Liver (tissue), 9 donors: Measurements from ENCODE around the gene WNT7B. TPM values are rescaled to one million over a fixed set of nuclear protein-coding genes. Genes with fewer than 3 reads are reported as not detected.

Source experiments
- DNase-seq: peaks from one replicate; pipeline ENCODE4 v3.0.0-alpha.2; 2017; ENCODE audit warnings: low spot score
- H3K27ac ChIP-seq, 2 donors: one replicate each; pipeline ENCODE4 v1.7.0; 2013; ENCODE audit warnings: inconsistent platforms in 2 of 2, low read length in 2 of 2, control low read depth in 1 of 2, low read depth in 1 of 2, mild to moderate bottlenecking in 1 of 2
- H3K27me3 ChIP-seq, 4 donors: one replicate each; pipeline versions ENCODE4 v1.6.1 to v1.7.0; 2013; ENCODE audit warnings: low read length in 3 of 4, inconsistent platforms in 1 of 4, mild to moderate bottlenecking in 1 of 4, moderate library complexity in 1 of 4; ENCODE audit not compliant: control insufficient read depth in 4 of 4, insufficient read depth in 4 of 4
- H3K36me3 ChIP-seq, 4 donors: one replicate each; pipeline versions ENCODE4 v1.6.1 to v1.7.0; 2013; ENCODE audit warnings: low read length in 3 of 4, mild to moderate bottlenecking in 3 of 4, low read depth in 1 of 4, moderate library complexity in 1 of 4; ENCODE audit not compliant: control insufficient read depth in 4 of 4, insufficient read depth in 3 of 4
- H3K4me1 ChIP-seq, 4 donors: one replicate each; pipeline versions ENCODE4 v1.6.1 to v1.7.0; 2013; ENCODE audit warnings: low read length in 3 of 4, mild to moderate bottlenecking in 3 of 4, moderate library complexity in 1 of 4; ENCODE audit not compliant: control insufficient read depth in 4 of 4, insufficient read depth in 4 of 4
- H3K4me3 ChIP-seq, 3 donors: one replicate each; pipeline versions ENCODE4 v1.6.1 to v1.7.0; 2013; ENCODE audit warnings: low read length in 3 of 3, control low read depth in 1 of 3, low read depth in 1 of 3, mild to moderate bottlenecking in 1 of 3
- H3K9ac ChIP-seq, 2 donors: one replicate each; pipeline ENCODE4 v1.7.0; 2013; ENCODE audit warnings: low read length in 2 of 2, mild to moderate bottlenecking in 2 of 2, moderate library complexity in 2 of 2, control low read depth in 1 of 2, low read depth in 1 of 2
- H3K9me3 ChIP-seq, 4 donors: one replicate each; pipeline versions ENCODE4 v1.6.1 to v1.7.0; 2013; ENCODE audit warnings: low read length in 3 of 4; ENCODE audit not compliant: control insufficient read depth in 4 of 4
- CTCF ChIP-seq: fragments of 150-350 bp; IDR thresholded peaks from 2 replicates; pipeline ENCODE4 v1.5.1; 2017; ENCODE audit warnings: improper control_type of control experiment, low read depth, low read length; ENCODE audit not compliant: missing input control
- EGR1 ChIP-seq, 2 donors: IDR thresholded peaks; 2 replicates each; pipeline ENCODE4 v1.6.1; 2016 to 2018; ENCODE audit warnings: antibody characterized with exemption in 2 of 2, low read depth in 2 of 2
- FOXA1 ChIP-seq: IDR thresholded peaks from 2 replicates; pipeline ENCODE4 v1.6.1; 2016; ENCODE audit warnings: antibody characterized with exemption
- FOXA2 ChIP-seq: IDR thresholded peaks from 2 replicates; pipeline ENCODE4 v1.6.1; 2016; ENCODE audit warnings: antibody characterized with exemption
- GABPA ChIP-seq, 2 donors: IDR thresholded peaks in 1 of 2; conservative IDR thresholded peaks in 1 of 2; 2 replicates each; pipeline ENCODE4 v1.6.1; 2016; ENCODE audit warnings: antibody characterized with exemption in 2 of 2, mild to moderate bottlenecking in 1 of 2, moderate library complexity in 1 of 2
- HNF4A ChIP-seq, 2 donors: conservative IDR thresholded peaks; 2 replicates each; pipeline ENCODE4 v1.6.1; 2016; ENCODE audit warnings: antibody characterized with exemption in 2 of 2, mild to moderate bottlenecking in 2 of 2
- JUND ChIP-seq, 2 donors: IDR thresholded peaks; 2 replicates each; pipeline ENCODE4 v1.6.1; 2016; ENCODE audit warnings: antibody characterized with exemption in 2 of 2
- NR2F2 ChIP-seq: IDR thresholded peaks from 2 replicates; pipeline ENCODE4 v1.6.1; 2016; ENCODE audit warnings: antibody characterized with exemption
- RAD21 ChIP-seq, 2 donors: IDR thresholded peaks; 2 replicates each; pipeline ENCODE4 v1.6.1; 2016; ENCODE audit warnings: antibody characterized with exemption in 2 of 2, mild to moderate bottlenecking in 2 of 2
- SP1 ChIP-seq: IDR thresholded peaks from 2 replicates; pipeline ENCODE4 v1.6.1; 2018; ENCODE audit warnings: antibody characterized with exemption, mild to moderate bottlenecking
- YY1 ChIP-seq: IDR thresholded peaks from 2 replicates; pipeline ENCODE4 v1.6.1; 2016; ENCODE audit warnings: antibody characterized with exemption, mild to moderate bottlenecking
- ZBTB33 ChIP-seq: IDR thresholded peaks from 2 replicates; pipeline ENCODE4 v1.6.1; 2016; ENCODE audit warnings: antibody characterized with exemption
- WGBS: extraction: QIAGEN DNeasy Blood & Tissue Kit; methylation state at CpG from one replicate; pipeline ENCODE4 v1.1.7; 2013; 5-methylcytosine and 5-hydroxymethylcytosine counted together
- polyA plus RNA-seq, 2 donors: library from polyadenylated mRNA; stranded (reverse) in 1 of 2; unstranded in 1 of 2; fragments of 200-250 nt in 1 of 2; fragments of >200 nt in 1 of 2; fragmentation: Nextera tagmentation in 1 of 2; extraction: Ambion mirVana in 1 of 2; gene quantifications; one replicate each; pipeline versions ENCODE4 v1.2.1 to v1.2.3, GENCODE V29; 2013 to 2015
- total RNA-seq, 2 donors: library from RNA; depleted of rRNA; stranded (reverse); fragments of >200 nt; gene quantifications; one replicate each; pipeline ENCODE4 v1.2.3, GENCODE V29; 2014
- TF ChIP-seq, protein P1 (sequence below): IDR thresholded peaks from 2 replicates; pipeline ENCODE4 v1.6.1; 2016; ENCODE audit warnings: antibody characterized with exemption
- donor health status: healthy.
- donor health status: healthy.
- donor health status: healthy.
- donor health status: healthy.
- donor health status: healthy.

WNT7B gene
- total and polyA plus RNA-seq, 4 donors: 0.06 to 0.28 TPM; not detected in 2

DNA sequence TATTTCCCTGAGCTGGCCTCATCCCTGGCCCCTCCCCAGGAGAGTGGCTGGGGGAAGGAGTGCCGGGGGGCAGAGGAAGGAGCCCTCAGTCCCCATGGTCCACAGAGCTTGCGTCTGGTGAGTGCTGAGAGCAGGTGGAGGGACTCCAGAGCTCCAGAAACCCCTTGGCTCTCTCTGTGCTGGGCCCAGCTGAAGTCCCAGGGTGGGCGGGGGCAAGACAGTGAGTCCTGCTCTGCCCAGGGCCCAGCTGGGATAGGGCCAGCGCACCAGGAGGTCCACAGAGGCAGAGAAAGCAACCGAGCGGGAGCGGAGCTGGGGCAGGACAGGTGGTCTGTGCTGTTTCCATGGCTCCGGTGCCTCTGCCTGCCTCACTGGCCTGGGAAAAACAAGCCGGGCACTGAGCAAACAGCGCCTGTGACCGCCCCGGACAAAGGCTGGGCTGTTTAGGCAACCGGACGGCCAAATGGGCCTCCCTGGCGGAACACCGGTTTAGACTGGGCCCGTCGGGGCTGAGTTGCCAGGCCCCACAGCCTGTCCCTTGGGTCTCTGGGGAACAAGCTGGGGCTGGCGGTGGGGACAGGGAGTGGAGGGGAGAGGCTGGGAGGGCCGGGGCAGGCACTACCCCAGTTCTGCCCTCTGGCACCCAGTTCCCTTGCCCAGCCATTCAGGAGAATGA lies 34.1 kb upstream of the WNT7B start:
- Histone ChIP-seq H3K36me3 (no peaks in the 10 kb centered on the region), H3K4me3 (no peak overlapping the region), H3K4me1 (peaks cover 8 to 34% (median 28%) of the 10 kb centered on the region in 4 donors), H3K9ac (no peak overlapping the region), H3K9me3 (peaks cover 0 to 3% (median under 1%) of the 10 kb centered on the region in 4 donors), H3K27ac (peak overlapping the region; percentile 17 to 63), H3K27me3 (no peaks in the 10 kb centered on the region)
- 70% methylated on average over 20 of the region's 20 CpGs for WGBS
- TF ChIP-seq HNF4A (conservative IDR thresholded peaks at IDR 0.05) (peak in 1 of 2 donors; percentile 49), YY1 (peak; percentile 54), EGR1 (IDR thresholded peaks at IDR 0.05; ENCODE audit: low read depth in 2 of 2) (no peak), JUND (IDR thresholded peaks at IDR 0.05) (no peak), FOXA2 (no peak), NR2F2 (no peak), GABPA (IDR thresholded peaks at IDR 0.05 in 1 of 2, conservative IDR thresholded peaks at IDR 0.05 in 1 of 2) (no peak), RAD21 (IDR thresholded peaks at IDR 0.05) (no peak), CTCF (no peak), FOXA1 (no peak), SP1 (no peak), ZBTB33 (no peak)
- TF ChIP-seq, protein P1, sequence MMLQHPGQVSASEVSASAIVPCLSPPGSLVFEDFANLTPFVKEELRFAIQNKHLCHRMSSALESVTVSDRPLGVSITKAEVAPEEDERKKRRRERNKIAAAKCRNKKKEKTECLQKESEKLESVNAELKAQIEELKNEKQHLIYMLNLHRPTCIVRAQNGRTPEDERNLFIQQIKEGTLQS: no peak
- DNase-seq: no peak

DNA sequence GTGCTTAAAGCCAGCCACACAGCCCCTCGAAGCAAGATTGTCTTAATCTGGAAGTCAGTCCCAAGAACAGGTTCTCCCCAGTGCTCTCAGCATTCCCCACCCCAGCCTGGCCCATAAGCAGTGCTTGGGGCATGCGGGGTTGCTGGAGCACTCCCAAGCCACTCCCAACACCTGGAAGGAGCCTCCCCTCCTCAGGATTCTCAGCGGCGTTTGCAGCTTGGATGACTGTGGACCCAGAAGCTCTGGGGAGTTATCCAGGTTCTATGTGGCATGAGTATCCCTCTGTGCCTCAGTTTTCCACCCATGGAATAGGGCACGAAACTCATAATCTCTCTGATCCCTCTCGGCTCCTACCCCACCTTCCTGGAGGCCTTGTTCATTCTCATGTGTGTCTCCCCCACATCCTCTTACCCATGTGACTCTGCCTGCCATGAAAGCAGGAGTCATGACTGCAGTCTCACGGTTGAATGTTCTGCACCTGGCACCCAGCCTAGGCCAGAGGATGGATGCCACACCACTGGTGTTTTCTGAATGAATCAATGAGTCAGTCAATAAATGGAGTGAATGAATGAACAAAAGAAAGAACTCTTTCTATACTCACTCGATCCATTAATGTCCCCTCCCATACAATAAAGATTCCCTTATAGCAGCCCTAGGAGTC lies 33.4 kb upstream of the WNT7B start:
- 89% methylated on average over 8 of the region's 8 CpGs for WGBS
- peaks cover 8 to 35% (median 28%) of the 10 kb centered on the region in 4 donors for H3K4me1 ChIP-seq
- TF ChIP-seq HNF4A (conservative IDR thresholded peaks at IDR 0.05): no peak
- TF ChIP-seq, protein P1: no peak
- no peak for TF ChIP-seq FOXA1
- no peak for DNase-seq
- H3K4me3 ChIP-seq: no peak overlapping the region
- no peak overlapping the region for H3K9ac ChIP-seq
- no peaks in the 10 kb centered on the region for H3K36me3 ChIP-seq
- H3K9me3 ChIP-seq: peaks cover 0 to 3% (median under 1%) of the 10 kb centered on the region in 4 donors
- H3K27me3 ChIP-seq: no peaks in the 10 kb centered on the region
- no peak overlapping the region for H3K27ac ChIP-seq
